Osteocyte (in vitro differentiated cells): ENCODE data around the gene CHORDC1. TPM values are rescaled to one million over a fixed set of nuclear protein-coding genes. Genes with fewer than 3 reads are reported as not detected.

Experiments
- DNase-seq: peaks from one replicate; pipeline ENCODE4 v3.0.0; 2021; ENCODE audit warnings: mixed read lengths; ENCODE audit not compliant: unreplicated experiment; ENCODE audit errors: extremely low spot score
- H3K27ac Mint-ChIP-seq: one replicate; pipeline ENCODE4 v1.8.0; 2021; ENCODE audit warnings: mild to moderate bottlenecking, mixed read lengths; ENCODE audit not compliant: unreplicated experiment
- H3K27me3 Mint-ChIP-seq: one replicate; pipeline ENCODE4 v1.8.0; 2021; ENCODE audit warnings: mixed read lengths; ENCODE audit not compliant: unreplicated experiment
- H3K36me3 Mint-ChIP-seq: one replicate; pipeline ENCODE4 v1.8.0; 2021; ENCODE audit warnings: mixed read lengths; ENCODE audit not compliant: unreplicated experiment
- H3K4me1 Mint-ChIP-seq: one replicate; pipeline ENCODE4 v1.8.0; 2021; ENCODE audit warnings: mixed read lengths; ENCODE audit not compliant: unreplicated experiment
- H3K4me3 Mint-ChIP-seq: one replicate; pipeline ENCODE4 v1.8.0; 2021; ENCODE audit warnings: mild to moderate bottlenecking, moderate library complexity, mixed read lengths; ENCODE audit not compliant: unreplicated experiment
- H3K9me3 Mint-ChIP-seq: one replicate; pipeline ENCODE4 v1.8.0; 2021; ENCODE audit warnings: mixed read lengths; ENCODE audit not compliant: unreplicated experiment
- CTCF ChIP-seq: fragments of 200-600 bp; sonication (generic); IDR thresholded peaks from 2 replicates; pipeline ENCODE4 v1.5.0; 2021; ENCODE audit warnings: antibody characterized with exemption, mild to moderate bottlenecking, moderate library complexity
- total RNA-seq: library from RNA; stranded (reverse); gene quantifications from 2 replicates; pipeline ENCODE4 v1.2.1, GENCODE V29; 2021

Gene CHORDC1
- total RNA-seq, 1 donor from 2014 or later, result 35.1 TPM

GRCh38 chr11:90251599-90251998 is 28.8 kb upstream of the CHORDC1 start:
- no peak for DNase-seq
- TF ChIP-seq CTCF, result no peak
- Mint-ChIP-seq H3K36me3 (no peaks in the 10 kb centered on the region), H3K9me3 (peaks cover 4% of the 10 kb centered on the region), H3K27me3 (peaks cover 45% of the 10 kb centered on the region), H3K4me3 (no peak overlapping the region), H3K4me1 (no peaks in the 10 kb centered on the region), H3K27ac (no peak overlapping the region)

- H3K4me1 Mint-ChIP-seq, result no peaks in the 10 kb centered on the region
- no peak for DNase-seq
- H3K9me3 Mint-ChIP-seq, result peaks cover 4% of the 10 kb centered on the region
- H3K27me3 Mint-ChIP-seq, result peaks cover 43% of the 10 kb centered on the region
- TF ChIP-seq CTCF, result no peak
- no peak overlapping the region for H3K27ac Mint-ChIP-seq
- H3K36me3 Mint-ChIP-seq, result no peaks in the 10 kb centered on the region
- H3K4me3 Mint-ChIP-seq, result no peak overlapping the region
These were observed 28.1 kb upstream of the CHORDC1 start for GRCh38 chr11:90250970-90251369.

- H3K4me3 Mint-ChIP-seq, result no peak overlapping the region
These were observed 23.6 kb upstream of the CHORDC1 start for GRCh38 chr11:90246468-90246867.

DNA sequence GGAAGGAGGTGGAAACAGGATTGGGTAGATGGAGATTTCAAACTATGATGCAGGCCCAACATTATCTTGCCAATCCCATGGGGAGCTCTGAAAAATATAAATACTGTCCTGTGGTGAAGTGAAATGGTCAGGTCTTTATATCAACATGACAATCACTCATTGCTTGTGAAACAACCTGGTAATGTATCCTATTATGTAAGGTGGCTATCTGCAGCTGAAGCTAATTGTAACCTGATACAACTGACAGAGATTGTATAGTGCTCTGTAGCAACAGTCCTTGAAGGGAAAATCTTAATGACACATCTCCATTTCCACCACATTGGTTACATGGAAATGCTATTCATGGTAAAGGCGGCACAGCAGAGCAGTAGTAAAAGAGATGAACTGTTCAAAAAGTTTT is 20.7 kb upstream of the CHORDC1 start:
- Mint-ChIP-seq H3K27me3 (peaks cover 55% of the 10 kb centered on the region), H3K9me3 (no peaks in the 10 kb centered on the region), H3K4me1 (no peaks in the 10 kb centered on the region), H3K4me3 (no peak overlapping the region), H3K36me3 (no peaks in the 10 kb centered on the region), H3K27ac (no peak overlapping the region)
- TF ChIP-seq CTCF, result no peak
- no peak for DNase-seq

More at GRCh38 chr11:90246468-90246867, 23.6 kb upstream of the CHORDC1 start:
- Mint-ChIP-seq H3K4me1 (no peaks in the 10 kb centered on the region), H3K27ac (no peak overlapping the region), H3K9me3 (no peaks in the 10 kb centered on the region), H3K36me3 (no peaks in the 10 kb centered on the region), H3K27me3 (peaks cover 41% of the 10 kb centered on the region)
- no peak for DNase-seq
- no peak for TF ChIP-seq CTCF

- TF ChIP-seq CTCF, result no peak
- H3K9me3 Mint-ChIP-seq, result no peaks in the 10 kb centered on the region
- DNase-seq, result no peak
- no peaks in the 10 kb centered on the region for H3K36me3 Mint-ChIP-seq
- H3K27me3 Mint-ChIP-seq, result peaks cover 53% of the 10 kb centered on the region
- no peaks in the 10 kb centered on the region for H3K4me1 Mint-ChIP-seq
- H3K4me3 Mint-ChIP-seq, result no peak overlapping the region
- no peak overlapping the region for H3K27ac Mint-ChIP-seq
These were observed 20.1 kb upstream of the CHORDC1 start for GRCh38 chr11:90242894-90243416.
